ENCODE results near the gene AOPEP. TPM values are rescaled to one million over a fixed set of nuclear protein-coding genes. Genes with fewer than 3 reads are reported as not detected.

The AOPEP gene
- total RNA-seq, 1 donor from 2014 or later, result 79.7 TPM

DNA sequence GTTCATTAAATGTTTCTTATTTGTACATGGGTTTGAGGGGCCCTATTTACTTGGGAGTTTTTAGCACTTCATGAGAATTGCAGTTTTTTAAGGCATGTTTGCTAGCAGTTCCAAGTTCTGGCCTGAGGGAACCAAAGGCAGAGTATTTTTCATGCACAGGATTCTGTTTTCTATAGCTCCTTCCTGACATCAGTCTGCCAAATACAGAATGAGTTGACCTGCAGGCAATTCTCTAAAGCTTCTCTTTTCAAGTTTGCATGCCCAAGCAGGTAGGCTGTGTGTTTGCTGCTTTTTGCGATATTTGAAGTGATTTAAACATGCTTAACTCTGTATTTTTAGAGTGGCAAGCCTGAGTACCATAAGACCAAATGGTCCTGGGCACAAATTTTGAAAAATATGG is 75.8 kb downstream of the AOPEP start:
- ATAC-seq, result no peak
- Histone ChIP-seq H3K36me3 (no peaks in the 10 kb centered on the region), H3K27me3 (no peaks in the 10 kb centered on the region), H3K9me3 (no peaks in the 10 kb centered on the region), H3K4me1 (peaks cover 41% of the 10 kb centered on the region), H3K4me3 (no peak overlapping the region), H3K27ac (no peak overlapping the region)
- intact Hi-C loops (cut with DNase I), result no loop called here
- no peak for DNase-seq
- TF ChIP-seq, protein P1, sequence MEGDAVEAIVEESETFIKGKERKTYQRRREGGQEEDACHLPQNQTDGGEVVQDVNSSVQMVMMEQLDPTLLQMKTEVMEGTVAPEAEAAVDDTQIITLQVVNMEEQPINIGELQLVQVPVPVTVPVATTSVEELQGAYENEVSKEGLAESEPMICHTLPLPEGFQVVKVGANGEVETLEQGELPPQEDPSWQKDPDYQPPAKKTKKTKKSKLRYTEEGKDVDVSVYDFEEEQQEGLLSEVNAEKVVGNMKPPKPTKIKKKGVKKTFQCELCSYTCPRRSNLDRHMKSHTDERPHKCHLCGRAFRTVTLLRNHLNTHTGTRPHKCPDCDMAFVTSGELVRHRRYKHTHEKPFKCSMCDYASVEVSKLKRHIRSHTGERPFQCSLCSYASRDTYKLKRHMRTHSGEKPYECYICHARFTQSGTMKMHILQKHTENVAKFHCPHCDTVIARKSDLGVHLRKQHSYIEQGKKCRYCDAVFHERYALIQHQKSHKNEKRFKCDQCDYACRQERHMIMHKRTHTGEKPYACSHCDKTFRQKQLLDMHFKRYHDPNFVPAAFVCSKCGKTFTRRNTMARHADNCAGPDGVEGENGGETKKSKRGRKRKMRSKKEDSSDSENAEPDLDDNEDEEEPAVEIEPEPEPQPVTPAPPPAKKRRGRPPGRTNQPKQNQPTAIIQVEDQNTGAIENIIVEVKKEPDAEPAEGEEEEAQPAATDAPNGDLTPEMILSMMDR (IDR thresholded peaks at IDR 0.05), result no peak

GRCh38 chr9:94802793-94803192 is 76.3 kb downstream of the AOPEP start:
- H3K4me3 ChIP-seq, result no peak overlapping the region
- peaks cover 41% of the 10 kb centered on the region for H3K4me1 ChIP-seq
- TF ChIP-seq, protein P1 (IDR thresholded peaks at IDR 0.05), result no peak
- no peaks in the 10 kb centered on the region for H3K27me3 ChIP-seq
- intact Hi-C loops (cut with DNase I), result no loop called here
- ATAC-seq (no peak), DNase-seq (no peak)
- H3K27ac ChIP-seq, result no peak overlapping the region
- no peaks in the 10 kb centered on the region for H3K36me3 ChIP-seq
- no peaks in the 10 kb centered on the region for H3K9me3 ChIP-seq

- H3K4me1 ChIP-seq, result peaks cover 41% of the 10 kb centered on the region
Measured at GRCh38 chr9:94804316-94804715, 77.8 kb downstream of the AOPEP start.

GRCh38 chr9:94805051-94805489 is 78.6 kb downstream of the AOPEP start:
- H3K27ac ChIP-seq, result peak overlapping the region; percentile 71
- peaks cover 35% of the 10 kb centered on the region for H3K4me1 ChIP-seq
- H3K27me3 ChIP-seq, result no peaks in the 10 kb centered on the region
- ATAC-seq, result no peak
- no peaks in the 10 kb centered on the region for H3K36me3 ChIP-seq
- no peak overlapping the region for H3K4me3 ChIP-seq
- no peaks in the 10 kb centered on the region for H3K9me3 ChIP-seq
- intact Hi-C loops (cut with DNase I), result no loop called here
- no peak for DNase-seq
- TF ChIP-seq, protein P1 (IDR thresholded peaks at IDR 0.05), result no peak

More at GRCh38 chr9:94804316-94804715, 77.8 kb downstream of the AOPEP start:
- Histone ChIP-seq H3K4me3 (no peak overlapping the region), H3K9me3 (no peaks in the 10 kb centered on the region), H3K36me3 (no peaks in the 10 kb centered on the region), H3K27ac (no peak overlapping the region), H3K27me3 (no peaks in the 10 kb centered on the region)
- ATAC-seq (no peak), DNase-seq (no peak)
- intact Hi-C loops (cut with DNase I), result no loop called here
- TF ChIP-seq, protein P1 (IDR thresholded peaks at IDR 0.05), result no peak

- DNase-seq, result no peak
- Histone ChIP-seq H3K27ac (peak overlapping the region; percentile 71), H3K36me3 (no peaks in the 10 kb centered on the region)
Measured at GRCh38 chr9:94805585-94805984, 79.1 kb downstream of the AOPEP start.

More at GRCh38 chr9:94805585-94805984, 79.1 kb downstream of the AOPEP start:
- Histone ChIP-seq H3K4me1 (peaks cover 30% of the 10 kb centered on the region), H3K9me3 (no peaks in the 10 kb centered on the region), H3K27me3 (no peaks in the 10 kb centered on the region), H3K4me3 (no peak overlapping the region)
- peak; percentile 94 for ATAC-seq
- TF ChIP-seq, protein P1 (IDR thresholded peaks at IDR 0.05), result no peak
- intact Hi-C loops (cut with DNase I), result no loop called here

Data from upper lobe of right lung (tissue), 1 donor.